Measurements from ENCODE around the gene PRM2. TPM values are rescaled to one million over a fixed set of nuclear protein-coding genes. Genes with fewer than 3 reads are reported as not detected.

The PRM2 gene
- total RNA-seq, 2 experiments from 2014 or later: not detected

GRCh38 chr16:11229432-11229831 lies 46.8 kb downstream of the PRM2 start:
- no peaks in the 10 kb centered on the region for H3K27me3 Mint-ChIP-seq (ENCODE audit: low read depth)
- ChIA-PET CTCF (interaction anchor here (2.8 kb wide), 1 partner anchor 26 kb away, joined by 14 read pairs; the partner anchor contains the start of gene SOCS1), POLR2A (no interaction called here)
- peak overlapping the region; percentile 69 for H3K27ac Mint-ChIP-seq
- H3K4me1 Mint-ChIP-seq (ENCODE audit: low read depth): peaks cover 90% of the 10 kb centered on the region
- H3K36me3 Mint-ChIP-seq (ENCODE audit: low read depth): no peaks in the 10 kb centered on the region
- DNase-seq: no peak
- no peaks in the 10 kb centered on the region for H3K9me3 Mint-ChIP-seq (ENCODE audit: insufficient read depth)
- no peak for ATAC-seq
- H3K4me3 Mint-ChIP-seq: no peak overlapping the region

- no peaks in the 10 kb centered on the region for H3K27me3 Mint-ChIP-seq (ENCODE audit: low read depth)
- ATAC-seq (no peak), DNase-seq (peak; percentile 40)
- H3K9me3 Mint-ChIP-seq (ENCODE audit: insufficient read depth): no peaks in the 10 kb centered on the region
- H3K36me3 Mint-ChIP-seq (ENCODE audit: low read depth): peaks cover 2% of the 10 kb centered on the region
- POLR2A ChIA-PET: interaction anchor here (0.6 to 3.7 kb wide), 16 partner anchors 8 to 908 kb away, joined by 3 to 123 read pairs (median 6); partner anchors contain the start of gene SOCS1
- CTCF ChIA-PET: interaction anchor here (0.7 to 3.8 kb wide), 14 partner anchors 8 to 262 kb away, joined by 3 to 51 read pairs (median 4); partner anchors contain the start of gene SOCS1
- peak overlapping the region; percentile 80 for H3K4me3 Mint-ChIP-seq
- peaks cover 85% of the 10 kb centered on the region for H3K4me1 Mint-ChIP-seq (ENCODE audit: low read depth)
- H3K27ac Mint-ChIP-seq: peak overlapping the region; percentile 99
Measured at GRCh38 chr16:11225677-11226549, 50.4 kb downstream of the PRM2 start.

Small RNA genes lying within 50 kb of the gene (microRNA-seq; reads per million reads assigned to microRNA genes)
- not detected for gene MIR548H2

Other genes with a start within 250 kb of the PRM2 start
- 100 to 1,000 TPM; 170 to 174 TPM for gene SOCS1, start 20.3 kb downstream of the PRM2 start, total RNA-seq
- gene TNP2, start 7.2 kb downstream of the PRM2 start, total RNA-seq: not detected
- not detected for gene PRM3, start 2.9 kb downstream of the PRM2 start, total RNA-seq
- gene PRM1, start 4.8 kb upstream of the PRM2 start, total RNA-seq: not detected
- 10 to 100 TPM; 65.6 to 67.0 TPM for gene RMI2, start 69.0 kb upstream of the PRM2 start, total RNA-seq

Measured in activated CD8-positive, alpha-beta T cell treated with anti-CD3 and anti-CD28 coated beads, Interleukin-2, amount 10 ng/mL, durations not matched to agents 7 days and 5 days (primary cell).